Lung microvascular endothelial cell (primary cell): ENCODE measurements around the gene ASNSD1. TPM values are rescaled to one million over a fixed set of nuclear protein-coding genes. Genes with fewer than 3 reads are reported as not detected.
"Not testable (repeated sequence)": the region's sequence is repeated elsewhere in the genome, so short reads cannot be mapped to it uniquely, and the experiment has no call there.

ENCODE experiments used
- DNase-seq, 2 donors: peaks; one replicate each; pipeline versions ENCODE4 v3.0.0 to v3.0.0-alpha.2; 2010; ENCODE audit warnings: low read depth in 2 of 2
- total RNA-seq: library from RNA; depleted of rRNA; stranded (reverse); fragments of >200 nt; gene quantifications from 2 replicates; pipeline ENCODE4 v1.2.1, GENCODE V29; 2014

ASNSD1 gene
- total RNA-seq, 1 donor from 2014 or later, result 48.0 TPM

- no peak for DNase-seq
These were observed 14.7 kb upstream of the ASNSD1 start for GRCh38 chr2:189646521-189646920.

- DNase-seq, result no peak
These were observed 12.3 kb upstream of the ASNSD1 start for GRCh38 chr2:189648846-189649509.

GRCh38 chr2:189651284-189651683 lies 10.0 kb upstream of the ASNSD1 start:
- no peak for DNase-seq

GRCh38 chr2:189653464-189653863 lies 7.8 kb upstream of the ASNSD1 start:
- DNase-seq, result not testable (repeated sequence)

- no peak for DNase-seq
These were observed 6.6 kb upstream of the ASNSD1 start for GRCh38 chr2:189654641-189655040.

GRCh38 chr2:189657867-189658266 lies 3.4 kb upstream of the ASNSD1 start:
- DNase-seq, result no peak

- DNase-seq, result no peak
These were observed 2.7 kb upstream of the ASNSD1 start for GRCh38 chr2:189658306-189659212.

GRCh38 chr2:189659734-189660133 lies 1.5 kb upstream of the ASNSD1 start:
- no peak for DNase-seq

GRCh38 chr2:189660803-189661147 lies 484 bp upstream of the ASNSD1 start:
- DNase-seq, result no peak

- peak; percentile 12 to 30 for DNase-seq
These were observed 680 bp downstream of the ASNSD1 start for GRCh38 chr2:189661957-189662321.

GRCh38 chr2:189662669-189663226 lies 1.5 kb downstream of the ASNSD1 start:
- no peak for DNase-seq

GRCh38 chr2:189663319-189663718 lies 2.1 kb downstream of the ASNSD1 start:
- not testable (repeated sequence) for DNase-seq

GRCh38 chr2:189669913-189670312 lies 8.7 kb downstream of the ASNSD1 start:
- no peak for DNase-seq

GRCh38 chr2:189673661-189674373 lies 12.6 kb downstream of the ASNSD1 start:
- peak in 1 of 2 donors; percentile 8 for DNase-seq

GRCh38 chr2:189674374-189675112 lies 13.3 kb downstream of the ASNSD1 start, which contains the start of gene ANKAR:
ANKAR (plus strand) TSS chr2:189674670; CDS start chr2:189676491, 1,821 bp downstream.
- DNase-seq, result peak; percentile 93 to 94

GRCh38 chr2:189676471-189676870 lies 15.2 kb downstream of the ASNSD1 start:
- DNase-seq, result peak in 1 of 2 donors; percentile 7

- peak; percentile 27 to 55 for DNase-seq
These were observed 18.0 kb downstream of the ASNSD1 start for GRCh38 chr2:189679226-189679625.

GRCh38 chr2:189681203-189681602 lies 19.9 kb downstream of the ASNSD1 start:
- DNase-seq, result no peak

- DNase-seq, result peak in 1 of 2 donors; percentile 41
These were observed 20.6 kb downstream of the ASNSD1 start for GRCh38 chr2:189681903-189682302.

- DNase-seq, result peak in 1 of 2 donors; percentile 6
These were observed 22.1 kb downstream of the ASNSD1 start for GRCh38 chr2:189683348-189683747.

GRCh38 chr2:189684811-189685210 lies 23.6 kb downstream of the ASNSD1 start:
- no peak for DNase-seq
